Hypothalamus (tissue), 51 donors: ENCODE measurements around the gene ZFP64.
"Not testable (repeated sequence)": the region's sequence is repeated elsewhere in the genome, so short reads cannot be mapped to it uniquely, and the experiment has no call there.

Experiments used
- DNase-seq, 51 donors: peaks; one replicate each; lab custom pipeline; 2025; lab: John Stamatoyannopoulos, UW

The ZFP64 gene

GRCh38 chr20:52191132-52191915 lies at the start of gene ZFP64:
Gene ZFP64, minus strand, starts transcription at chr20:52191779. Its CDS starts 143 bp downstream, at chr20:52191636.
- DNase-seq, result peak in 50 of 51 donors; percentile 44 to 94 (median 76)

GRCh38 chr20:52240802-52241201 lies 49.2 kb upstream of the ZFP64 start:
- no peak for DNase-seq

- DNase-seq, result no peak
Observed at GRCh38 chr20:52239102-52239501, 47.5 kb upstream of the ZFP64 start.

- DNase-seq, result peak in 1 of 51 donors; percentile 11
Observed at GRCh38 chr20:52236292-52236691, 44.7 kb upstream of the ZFP64 start.

GRCh38 chr20:52235129-52235528 lies 43.5 kb upstream of the ZFP64 start:
- DNase-seq, result no peak

- no peak for DNase-seq
Observed at GRCh38 chr20:52234302-52235045, 42.9 kb upstream of the ZFP64 start.

- DNase-seq, result no peak
Observed at GRCh38 chr20:52231230-52231746, 39.7 kb upstream of the ZFP64 start.

- DNase-seq, result no peak
Observed at GRCh38 chr20:52230409-52230808, 38.8 kb upstream of the ZFP64 start.

GRCh38 chr20:52229346-52229745 lies 37.8 kb upstream of the ZFP64 start:
- not testable (repeated sequence) for DNase-seq

- DNase-seq, result no peak
Observed at GRCh38 chr20:52226370-52226769, 34.8 kb upstream of the ZFP64 start.

- no peak for DNase-seq
Observed at GRCh38 chr20:52224920-52225319, 33.3 kb upstream of the ZFP64 start.

- DNase-seq, result not testable (repeated sequence)
Observed at GRCh38 chr20:52221362-52221761, 29.8 kb upstream of the ZFP64 start.

GRCh38 chr20:52220891-52221290 lies 29.3 kb upstream of the ZFP64 start:
- not testable (repeated sequence) for DNase-seq

GRCh38 chr20:52219441-52219840 lies 27.9 kb upstream of the ZFP64 start:
- no peak for DNase-seq

GRCh38 chr20:52217689-52218395 lies 26.3 kb upstream of the ZFP64 start:
- no peak for DNase-seq

- no peak for DNase-seq
Observed at GRCh38 chr20:52213995-52214394, 22.4 kb upstream of the ZFP64 start.

- DNase-seq, result no peak
Observed at GRCh38 chr20:52212943-52213342, 21.4 kb upstream of the ZFP64 start.

GRCh38 chr20:52210037-52210990 lies 18.7 kb upstream of the ZFP64 start:
- DNase-seq, result no peak

- DNase-seq, result no peak
Observed at GRCh38 chr20:52209154-52209571, 17.6 kb upstream of the ZFP64 start.
